ENCODE measurements around the gene AFG1L.
"Not testable (repeated sequence)": the region's sequence is repeated elsewhere in the genome, so short reads cannot be mapped to it uniquely, and the experiment has no call there.

AFG1L gene

GRCh38 chr6:108294727-108295625 is at the start of gene AFG1L:
AFG1L (plus strand) TSS chr6:108295054; CDS start chr6:108295080, 26 bp downstream.
- peak within 1 kb of the TSS; percentile 98 for H3K4me3 Mint-ChIP-seq
- peak within 1 kb of the TSS; percentile 99 for H3K27ac Mint-ChIP-seq
- peaks cover 2% of the 10 kb centered on the region for H3K36me3 Mint-ChIP-seq
- H3K27me3 Mint-ChIP-seq: no peaks in the 10 kb centered on the region
- H3K4me1 Mint-ChIP-seq: peaks cover 26% of the 10 kb centered on the region
- no peaks in the 10 kb centered on the region for H3K9me3 Mint-ChIP-seq

- H3K4me1 Mint-ChIP-seq: peaks cover 33% of the 10 kb centered on the region
- H3K9me3 Mint-ChIP-seq, H3K4me3 Mint-ChIP-seq, H3K27me3 Mint-ChIP-seq, H3K27ac Mint-ChIP-seq: not testable (repeated sequence)
- H3K36me3 Mint-ChIP-seq: peaks cover 24% of the 10 kb centered on the region
Measured at GRCh38 chr6:108245095-108245494, 49.8 kb upstream of the AFG1L start.

- no peaks in the 10 kb centered on the region for H3K27me3 Mint-ChIP-seq
- H3K36me3 Mint-ChIP-seq: peaks cover 17% of the 10 kb centered on the region
- H3K27ac Mint-ChIP-seq: no peak overlapping the region
- H3K4me3 Mint-ChIP-seq: no peak overlapping the region
- no peaks in the 10 kb centered on the region for H3K9me3 Mint-ChIP-seq
- peaks cover 50% of the 10 kb centered on the region for H3K4me1 Mint-ChIP-seq
Measured at GRCh38 chr6:108247965-108248536, 46.8 kb upstream of the AFG1L start.

DNA sequence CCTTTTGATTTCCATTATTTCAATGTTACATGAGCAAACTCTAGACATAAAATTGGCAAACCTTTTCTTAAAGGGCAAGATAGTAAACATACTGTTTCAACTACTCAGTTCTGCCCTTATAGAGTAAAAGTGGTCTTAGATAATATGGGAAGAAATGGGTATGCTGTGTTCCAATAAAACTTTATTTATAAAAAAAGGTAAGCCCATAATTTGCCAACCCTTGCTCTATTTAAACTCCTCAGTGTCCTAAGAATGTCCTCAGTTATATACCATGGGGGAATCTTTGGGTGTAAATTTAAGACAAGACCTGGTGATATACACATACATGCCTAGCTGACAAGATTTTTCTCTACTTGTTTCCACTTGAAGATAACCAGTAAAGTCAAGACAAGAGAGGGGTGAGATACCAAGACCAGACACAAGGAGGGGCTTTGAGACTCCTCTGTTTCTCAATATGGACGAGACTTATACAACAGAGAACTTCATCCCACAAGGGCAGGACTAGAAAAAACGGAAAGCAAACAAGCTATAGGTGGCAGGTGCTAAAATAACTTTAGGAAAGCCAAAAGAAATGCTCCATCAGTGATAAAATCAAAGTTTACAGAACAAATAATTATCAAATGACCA is 44.5 kb upstream of the AFG1L start:
- H3K27ac Mint-ChIP-seq: no peak overlapping the region
- H3K4me3 Mint-ChIP-seq: no peak overlapping the region
- H3K27me3 Mint-ChIP-seq: no peaks in the 10 kb centered on the region
- H3K9me3 Mint-ChIP-seq: no peaks in the 10 kb centered on the region
- peaks cover 20% of the 10 kb centered on the region for H3K36me3 Mint-ChIP-seq
- H3K4me1 Mint-ChIP-seq: peaks cover 68% of the 10 kb centered on the region

GRCh38 chr6:108251252-108251651 is 43.6 kb upstream of the AFG1L start:
- H3K36me3 Mint-ChIP-seq: peaks cover 13% of the 10 kb centered on the region
- H3K4me3 Mint-ChIP-seq: no peak overlapping the region
- no peak overlapping the region for H3K27ac Mint-ChIP-seq
- H3K4me1 Mint-ChIP-seq: peaks cover 73% of the 10 kb centered on the region
- no peaks in the 10 kb centered on the region for H3K9me3 Mint-ChIP-seq
- H3K27me3 Mint-ChIP-seq: no peaks in the 10 kb centered on the region

GRCh38 chr6:108252055-108252454 is 42.8 kb upstream of the AFG1L start:
- H3K9me3 Mint-ChIP-seq: no peaks in the 10 kb centered on the region
- peaks cover 79% of the 10 kb centered on the region for H3K4me1 Mint-ChIP-seq
- H3K36me3 Mint-ChIP-seq: peaks cover 16% of the 10 kb centered on the region
- H3K27ac Mint-ChIP-seq: no peak overlapping the region
- no peak overlapping the region for H3K4me3 Mint-ChIP-seq
- H3K27me3 Mint-ChIP-seq: no peaks in the 10 kb centered on the region

GRCh38 chr6:108253241-108253640 is 41.6 kb upstream of the AFG1L start:
- H3K4me1 Mint-ChIP-seq: peaks cover 73% of the 10 kb centered on the region
- no peak overlapping the region for H3K4me3 Mint-ChIP-seq
- no peaks in the 10 kb centered on the region for H3K9me3 Mint-ChIP-seq
- H3K36me3 Mint-ChIP-seq: peaks cover 11% of the 10 kb centered on the region
- no peaks in the 10 kb centered on the region for H3K27me3 Mint-ChIP-seq
- H3K27ac Mint-ChIP-seq: no peak overlapping the region

DNA sequence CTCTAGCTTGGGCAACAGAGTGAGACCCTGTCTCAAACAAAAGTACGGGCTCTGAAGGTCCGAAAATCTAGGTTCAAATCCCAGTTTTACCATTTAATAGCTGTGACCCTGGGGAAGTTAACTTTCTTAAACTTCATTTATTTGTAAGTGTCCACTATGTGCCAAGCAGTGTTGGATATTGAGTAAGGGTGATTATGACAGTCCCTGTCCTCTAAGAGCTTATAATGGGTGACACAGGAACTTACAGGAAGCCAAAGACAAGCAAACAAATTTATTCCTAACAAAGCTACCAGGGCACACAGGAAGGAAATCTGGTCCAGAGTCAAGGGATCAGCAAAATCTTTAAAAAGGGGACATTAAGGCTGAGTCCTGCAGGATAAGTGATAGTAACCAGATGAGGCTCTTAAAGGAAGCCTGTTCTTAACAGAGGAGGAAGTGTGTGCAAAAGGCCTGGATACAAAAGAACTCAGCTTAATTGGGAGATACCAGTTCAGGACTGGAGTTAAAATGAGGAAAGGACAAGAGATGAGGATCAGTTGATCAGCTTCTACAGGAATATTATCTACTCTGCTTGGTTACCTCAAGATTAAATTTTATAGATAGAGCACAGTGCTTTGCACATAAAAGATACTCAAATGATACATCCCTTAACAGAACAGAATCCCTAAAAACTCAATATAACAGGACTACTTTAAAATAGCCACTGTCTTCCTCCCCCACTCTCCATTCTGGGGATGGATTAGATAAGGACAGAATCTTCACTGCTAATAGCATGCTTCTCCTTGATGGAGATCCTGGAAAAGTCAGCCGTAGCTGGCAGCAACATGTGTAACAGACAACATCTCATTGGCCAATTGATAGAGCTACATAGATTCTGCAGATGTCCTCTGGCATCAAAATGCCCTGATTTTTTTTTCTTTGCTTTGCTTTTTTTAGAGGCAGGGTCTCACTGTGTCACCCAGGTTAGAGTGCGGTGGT is 40.1 kb upstream of the AFG1L start:
- Mint-ChIP-seq H3K4me1 (peaks cover 79% of the 10 kb centered on the region), H3K9me3 (no peaks in the 10 kb centered on the region), H3K27me3 (no peaks in the 10 kb centered on the region), H3K27ac (no peak overlapping the region), H3K4me3 (no peak overlapping the region), H3K36me3 (peaks cover 10% of the 10 kb centered on the region)

- Mint-ChIP-seq H3K4me3 (peak overlapping the region; percentile 90), H3K27ac (peak overlapping the region; percentile 74), H3K4me1 (peaks cover 33% of the 10 kb centered on the region), H3K27me3 (no peaks in the 10 kb centered on the region), H3K36me3 (peaks cover 4% of the 10 kb centered on the region), H3K9me3 (no peaks in the 10 kb centered on the region)
Measured at GRCh38 chr6:108260126-108260808, 34.6 kb upstream of the AFG1L start.

GRCh38 chr6:108260809-108261569 is 33.9 kb upstream of the AFG1L start, which contains the start of gene SNX3:
SNX3 (minus strand) TSS chr6:108261040; CDS start chr6:108260921, 119 bp downstream.
- peaks cover 4% of the 10 kb centered on the region for H3K36me3 Mint-ChIP-seq
- no peaks in the 10 kb centered on the region for H3K27me3 Mint-ChIP-seq
- peak within 1 kb of the TSS; percentile 90 for H3K27ac Mint-ChIP-seq
- peaks cover 29% of the 10 kb centered on the region for H3K4me1 Mint-ChIP-seq
- H3K9me3 Mint-ChIP-seq: no peaks in the 10 kb centered on the region
- peak within 1 kb of the TSS; percentile 90 for H3K4me3 Mint-ChIP-seq

DNA sequence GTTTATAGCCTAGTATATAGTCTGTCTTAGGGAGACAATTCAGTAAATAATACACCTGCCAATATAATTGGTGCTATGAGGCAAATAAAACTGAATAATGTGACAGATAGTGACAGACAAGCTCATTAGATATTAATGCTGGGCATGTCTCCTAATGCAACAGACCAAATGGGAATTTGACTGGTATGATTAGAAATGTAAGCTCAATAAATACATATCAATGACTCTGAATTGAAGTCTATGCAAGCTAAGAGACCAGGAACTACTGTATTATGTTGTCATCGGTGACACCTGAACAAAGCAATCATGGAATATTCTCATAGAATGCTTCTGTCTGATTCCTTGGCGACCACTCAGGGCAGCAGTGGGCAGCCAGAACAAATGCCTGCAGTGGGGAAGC is 31.5 kb upstream of the AFG1L start:
- Mint-ChIP-seq H3K4me3 (no peak overlapping the region), H3K36me3 (no peaks in the 10 kb centered on the region), H3K27ac (no peak overlapping the region), H3K27me3 (no peaks in the 10 kb centered on the region), H3K9me3 (no peaks in the 10 kb centered on the region), H3K4me1 (peaks cover 16% of the 10 kb centered on the region)

DNA sequence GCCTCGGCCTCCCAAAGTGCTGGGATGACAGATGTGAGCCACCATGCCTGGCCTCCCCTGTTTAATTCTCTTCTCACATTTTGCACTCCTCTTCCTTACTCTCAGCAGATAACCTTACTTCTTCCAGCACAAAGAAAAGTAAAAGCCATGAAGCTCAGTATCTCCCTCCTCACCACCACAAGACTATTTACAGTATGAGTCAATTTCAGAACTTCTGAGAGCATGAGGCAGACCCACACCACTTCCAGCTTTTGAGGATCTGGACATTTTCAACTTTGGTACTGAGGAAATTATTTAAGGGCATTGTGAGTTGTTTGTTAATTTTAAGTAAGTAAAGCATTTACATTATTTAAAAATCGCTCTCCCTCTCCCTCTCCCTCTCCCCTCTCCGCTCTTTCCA is 26.0 kb upstream of the AFG1L start:
- no peaks in the 10 kb centered on the region for H3K27me3 Mint-ChIP-seq
- no peak overlapping the region for H3K27ac Mint-ChIP-seq
- H3K9me3 Mint-ChIP-seq: no peaks in the 10 kb centered on the region
- H3K36me3 Mint-ChIP-seq: no peaks in the 10 kb centered on the region
- H3K4me3 Mint-ChIP-seq: no peak overlapping the region
- H3K4me1 Mint-ChIP-seq: no peaks in the 10 kb centered on the region

- not testable (repeated sequence) for H3K4me1 Mint-ChIP-seq
Measured at GRCh38 chr6:108269955-108270354, 24.9 kb upstream of the AFG1L start.

GRCh38 chr6:108274546-108274945 is 20.3 kb upstream of the AFG1L start:
- H3K27me3 Mint-ChIP-seq: no peaks in the 10 kb centered on the region
- H3K4me3 Mint-ChIP-seq: no peak overlapping the region
- no peaks in the 10 kb centered on the region for H3K9me3 Mint-ChIP-seq
- H3K4me1 Mint-ChIP-seq: no peaks in the 10 kb centered on the region
- no peaks in the 10 kb centered on the region for H3K36me3 Mint-ChIP-seq
- H3K27ac Mint-ChIP-seq: no peak overlapping the region

More at GRCh38 chr6:108269955-108270354, 24.9 kb upstream of the AFG1L start:
- H3K27me3 Mint-ChIP-seq, H3K27ac Mint-ChIP-seq, H3K36me3 Mint-ChIP-seq, H3K9me3 Mint-ChIP-seq, H3K4me3 Mint-ChIP-seq: not testable (repeated sequence)

All from activated naive CD4-positive, alpha-beta T cell treated with anti-CD3 and anti-CD28 coated beads, Interleukin-2, amount 50 U/mL, for 24 hours (primary cell).